Activated CD4-positive, alpha-beta T cell treated with anti-CD3 and anti-CD28 coated beads for 36 hours (primary cell): Measurements from ENCODE around the gene TBX10. TPM values are rescaled to one million over a fixed set of nuclear protein-coding genes. Genes with fewer than 3 reads are reported as not detected.

Experiments used
- total RNA-seq, 2 experiments: library from RNA; stranded (reverse); gene quantifications; one replicate each; pipeline ENCODE4 v1.2.3, GENCODE V29; 2021

The TBX10 gene
- total RNA-seq, 2 experiments from 2014 or later = not detected

Other genes starting within 250 kb of the TBX10 start
- 10 to 100 TPM; 28.8 to 30.0 TPM for gene RAD9A, start 247.8 kb downstream of the TBX10 start, total RNA-seq
- gene PPP1CA, start 237.9 kb downstream of the TBX10 start, total RNA-seq = 100 to 1,000 TPM; 199 to 227 TPM
- 100 to 1,000 TPM in 1 of 2 experiments, 10 to 100 TPM in 1; 83.2 to 123 TPM for gene TBC1D10C, start 235.7 kb downstream of the TBX10 start, total RNA-seq
- gene CARNS1, start 224.1 kb downstream of the TBX10 start, total RNA-seq = 1 to 10 TPM; 1.5 to 1.6 TPM
- 10 to 100 TPM; 53.4 to 57.2 TPM for gene RPS6KB2, start 211.3 kb downstream of the TBX10 start, total RNA-seq
- 10 to 100 TPM; 80.1 to 83.4 TPM for gene PTPRCAP, start 202.1 kb downstream of the TBX10 start, total RNA-seq
- gene CORO1B, start 196.3 kb downstream of the TBX10 start, total RNA-seq = 100 to 1,000 TPM; 178 to 285 TPM
- not detected for gene GPR152, start 187.0 kb downstream of the TBX10 start, total RNA-seq
- gene CABP4, start 184.4 kb downstream of the TBX10 start, total RNA-seq = under 1 TPM; 0.37 to 0.46 TPM
- gene TMEM134, start 170.5 kb downstream of the TBX10 start, total RNA-seq = 10 to 100 TPM; 69.9 to 74.7 TPM
- 100 to 1,000 TPM; 142 to 144 TPM for gene AIP, start 156.7 kb downstream of the TBX10 start, total RNA-seq
- gene PITPNM1, start 134.4 kb downstream of the TBX10 start, total RNA-seq = 100 to 1,000 TPM in 1 of 2 experiments, 10 to 100 TPM in 1; 94.5 to 100 TPM
- gene CDK2AP2, start 131.6 kb downstream of the TBX10 start, total RNA-seq = 10 to 100 TPM; 64.1 to 68.7 TPM
- gene CABP2, start 116.3 kb downstream of the TBX10 start, total RNA-seq = not detected
- 100 to 1,000 TPM; 376 to 463 TPM for gene GSTP1, start 56.0 kb downstream of the TBX10 start, total RNA-seq
- 100 to 1,000 TPM; 253 to 287 TPM for gene NDUFV1, start 32.8 kb downstream of the TBX10 start, total RNA-seq
- 10 to 100 TPM; 17.0 to 23.4 TPM for gene NUDT8, start 9.8 kb downstream of the TBX10 start, total RNA-seq
- under 1 TPM; 0.46 TPM for gene ACY3, start 11.0 kb upstream of the TBX10 start, total RNA-seq
- gene ALDH3B2, start 34.9 kb upstream of the TBX10 start, total RNA-seq = not detected